GM12801 (cell line): ENCODE measurements around the gene HAO1.

Experiments
- CTCF ChIP-seq: IDR thresholded peaks from one replicate; pipeline ENCODE4 v1.5.1; 2011; ENCODE audit warnings: control low read depth; ENCODE audit not compliant: insufficient read length; ENCODE audit errors: extremely low read depth

HAO1 gene

GRCh38 chr20:7855545-7855944 is 84.7 kb downstream of the HAO1 start:
- no peak for TF ChIP-seq CTCF

- TF ChIP-seq CTCF, result no peak
Measured at GRCh38 chr20:7853493-7853892, 86.8 kb downstream of the HAO1 start.

GRCh38 chr20:7850775-7851490 is 89.3 kb downstream of the HAO1 start:
- no peak for TF ChIP-seq CTCF

GRCh38 chr20:7849675-7850074 is 90.6 kb downstream of the HAO1 start:
- no peak for TF ChIP-seq CTCF

- TF ChIP-seq CTCF, result no peak
Measured at GRCh38 chr20:7848351-7848750, 91.9 kb downstream of the HAO1 start.

GRCh38 chr20:7843613-7844012 is 96.6 kb downstream of the HAO1 start:
- TF ChIP-seq CTCF, result no peak

- TF ChIP-seq CTCF, result no peak
Measured at GRCh38 chr20:7841971-7842310, 98.3 kb downstream of the HAO1 start.
